HPDE6-E6E7 (cell line): ENCODE measurements around the gene OR6P1.

ENCODE experiments used
- DNase-seq: peaks from one replicate; pipeline ENCODE4 v3.0.0; 2011; ENCODE audit warnings: missing footprints; ENCODE audit errors: extremely low spot score

OR6P1 gene

DNA sequence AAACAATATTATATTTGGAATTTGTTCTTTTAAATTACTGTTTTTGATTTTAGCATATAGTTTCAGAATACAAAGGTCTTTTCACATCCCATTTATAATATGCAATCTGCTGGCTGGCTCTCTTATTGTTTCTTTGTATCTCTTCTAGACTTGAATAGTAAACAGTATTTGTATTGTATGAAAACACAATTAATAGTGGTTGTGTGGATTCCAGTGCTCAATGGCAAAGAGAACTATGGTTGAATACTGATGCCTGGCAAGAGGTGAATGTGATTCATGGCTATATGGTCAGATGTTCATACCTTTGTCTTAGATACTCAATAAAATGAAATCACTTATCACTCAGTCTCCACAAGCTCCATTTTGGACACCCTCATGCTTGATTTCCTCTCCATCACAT is 53.4 kb downstream of the OR6P1 start:
- no peak for DNase-seq
